ACHN (cell line): Measurements from ENCODE around the gene IGSF6.

ENCODE experiments used
- DNase-seq: peaks from one replicate; pipeline ENCODE4 v3.0.0-alpha.2; 2015
- in situ Hi-C: cut with HindIII; loops from 2 replicates; pipeline ENCODE4 v1.10.0; 2017; ENCODE audit warnings: low sequenced_read_pairs, low pct_ligation_motif_present, low pct_unique_long_range_greater_than_20kb

The IGSF6 gene

DNA sequence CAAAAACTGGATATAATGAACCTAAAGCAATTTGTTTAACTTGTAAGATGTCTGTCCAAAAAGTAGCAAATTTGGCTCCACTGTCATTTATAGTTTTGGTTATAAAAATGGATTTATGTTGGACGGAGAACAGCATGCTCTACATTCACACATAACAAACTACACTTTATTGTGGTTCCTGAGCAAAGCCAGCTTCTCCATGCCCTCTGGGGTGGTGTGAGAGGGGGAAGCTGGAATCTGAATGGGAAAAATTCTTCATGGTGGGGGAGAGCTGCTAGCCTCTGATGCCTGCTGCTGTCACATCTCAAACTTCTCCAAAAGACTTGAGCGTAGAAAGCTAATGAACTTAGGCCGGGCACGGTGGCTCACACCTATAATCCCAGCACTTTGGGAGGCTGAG lies 62.9 kb downstream of the IGSF6 start:
- in situ Hi-C loops = no loop called here
- DNase-seq = no peak
